ENCODE measurements around the gene PNMA8B.

The PNMA8B gene

DNA sequence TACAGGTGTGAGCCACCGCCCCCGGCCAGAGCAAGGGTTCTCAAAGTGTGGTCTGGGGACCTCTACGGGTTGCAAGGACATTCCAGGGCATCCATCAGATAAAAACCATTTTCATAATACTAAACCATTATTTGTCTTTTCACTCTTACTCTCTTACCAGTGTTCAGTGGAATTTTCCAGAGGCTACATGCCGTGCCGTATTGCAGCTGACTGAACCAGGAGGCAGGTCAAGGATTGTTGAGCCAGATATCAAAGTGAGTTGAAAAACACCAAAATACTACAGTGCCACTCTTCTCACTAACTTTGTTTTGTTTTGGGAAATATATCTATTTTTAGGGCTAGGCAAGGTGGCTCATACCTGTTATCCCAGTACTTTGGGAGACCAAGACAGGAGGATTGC, 7.2 kb upstream of the PNMA8B start:
- TF ChIP-seq CTCF (IDR thresholded peaks at IDR 0.05) = no peak

GRCh38 chr19:46499692-46500091, 4.0 kb upstream of the PNMA8B start:
- TF ChIP-seq CTCF (IDR thresholded peaks at IDR 0.05) = no peak

GRCh38 chr19:46497773-46498172, 2.1 kb upstream of the PNMA8B start:
- no peak for TF ChIP-seq CTCF (IDR thresholded peaks at IDR 0.05)

GRCh38 chr19:46496304-46496703, 637 bp upstream of the PNMA8B start:
- TF ChIP-seq CTCF (IDR thresholded peaks at IDR 0.05) = no peak

DNA sequence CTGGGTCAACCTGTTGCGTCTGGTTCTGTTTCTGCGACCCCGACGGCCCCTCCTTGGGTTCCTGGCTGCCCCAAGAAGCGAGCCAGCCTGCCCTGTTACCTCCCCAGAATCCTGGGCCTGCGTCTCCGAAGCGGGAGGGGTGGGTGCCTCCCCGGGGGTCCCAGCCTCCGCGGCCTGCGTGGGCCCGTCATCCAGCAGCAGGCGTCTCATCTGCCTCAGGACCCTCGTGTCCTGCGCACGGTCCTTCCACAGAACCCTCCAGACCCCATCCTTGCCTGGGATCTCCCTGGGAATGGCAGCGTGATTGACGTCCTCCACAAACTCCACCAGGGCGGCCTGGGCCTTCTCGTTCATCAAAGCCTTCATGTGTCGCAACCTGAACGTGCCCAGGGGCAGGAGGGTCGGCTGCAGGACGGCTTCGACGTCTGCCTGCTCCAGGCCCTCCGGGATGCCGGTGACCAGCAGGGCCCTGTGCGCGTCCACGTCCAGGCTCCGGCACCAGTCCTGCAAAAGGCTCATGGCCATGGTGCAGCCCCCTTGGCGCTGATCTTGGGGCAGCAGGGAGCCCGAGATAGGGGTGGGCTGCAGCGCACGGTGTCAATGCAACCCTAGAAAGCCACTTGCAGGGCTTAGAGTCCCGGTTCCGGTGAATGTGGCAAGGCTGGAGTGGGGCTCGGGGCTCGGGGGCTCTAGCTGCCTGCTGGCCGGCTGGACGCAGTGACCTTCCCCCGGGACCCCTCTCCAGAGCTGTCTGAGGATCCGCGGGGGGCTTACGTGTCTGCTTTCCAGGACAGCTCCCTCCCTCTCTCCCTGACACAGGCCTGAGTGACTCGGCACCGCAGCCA, 504 bp downstream of the PNMA8B start:
- TF ChIP-seq CTCF (IDR thresholded peaks at IDR 0.05) = no peak

- no peak for TF ChIP-seq CTCF (IDR thresholded peaks at IDR 0.05)
Measured at GRCh38 chr19:46494146-46494940, 1.3 kb downstream of the PNMA8B start.

DNA sequence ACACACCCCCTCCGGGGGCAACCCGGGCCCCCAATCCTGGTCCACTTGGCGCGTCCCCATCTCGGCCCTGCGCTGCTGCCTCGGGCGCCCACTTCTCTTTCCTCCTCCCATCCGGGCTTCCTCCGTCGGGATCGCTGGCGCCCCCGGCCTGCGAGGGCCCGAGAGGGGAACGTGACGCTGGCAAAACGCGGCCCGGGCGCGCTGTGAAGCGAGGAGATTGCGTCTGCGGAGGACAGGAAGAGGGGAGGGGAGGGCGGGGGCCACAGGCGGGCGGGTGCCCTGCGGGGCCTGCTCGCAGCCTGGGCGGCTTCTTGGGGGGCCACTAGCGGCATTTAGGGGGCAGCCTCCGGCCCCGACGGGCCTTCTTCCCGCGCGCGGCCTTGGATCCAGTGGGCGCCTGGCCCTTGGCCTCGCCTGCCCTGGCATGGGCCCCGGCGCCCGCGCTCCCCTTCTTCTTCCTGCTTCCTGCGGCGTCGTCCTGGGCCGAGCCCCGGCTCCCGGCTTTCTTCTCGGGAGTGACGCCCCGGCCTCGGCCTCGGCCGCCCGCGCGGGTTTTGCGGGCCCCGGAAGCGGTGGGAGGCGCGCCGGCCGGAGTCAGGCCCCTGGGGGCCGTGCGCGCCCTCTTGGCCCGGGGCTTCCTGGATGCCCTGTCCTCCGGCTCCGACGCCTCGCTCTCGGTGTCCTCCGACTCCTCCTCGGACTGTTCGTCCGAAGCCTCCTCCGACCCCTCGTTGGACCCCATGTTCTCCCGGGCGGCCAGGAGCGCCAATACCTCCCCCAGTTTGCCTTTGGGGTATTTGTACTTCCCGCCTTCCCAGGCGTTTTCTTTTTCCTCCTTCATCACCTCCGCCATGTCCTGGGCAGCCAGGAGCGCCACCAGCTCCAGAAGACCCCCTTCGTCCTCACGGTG, 2.2 kb downstream of the PNMA8B start:
- no peak for TF ChIP-seq CTCF (IDR thresholded peaks at IDR 0.05)
